ENCODE results near the gene ADGRL4.
"Not testable (repeated sequence)": the region's sequence is repeated elsewhere in the genome, so short reads cannot be mapped to it uniquely, and the experiment has no call there.

ADGRL4 gene

DNA sequence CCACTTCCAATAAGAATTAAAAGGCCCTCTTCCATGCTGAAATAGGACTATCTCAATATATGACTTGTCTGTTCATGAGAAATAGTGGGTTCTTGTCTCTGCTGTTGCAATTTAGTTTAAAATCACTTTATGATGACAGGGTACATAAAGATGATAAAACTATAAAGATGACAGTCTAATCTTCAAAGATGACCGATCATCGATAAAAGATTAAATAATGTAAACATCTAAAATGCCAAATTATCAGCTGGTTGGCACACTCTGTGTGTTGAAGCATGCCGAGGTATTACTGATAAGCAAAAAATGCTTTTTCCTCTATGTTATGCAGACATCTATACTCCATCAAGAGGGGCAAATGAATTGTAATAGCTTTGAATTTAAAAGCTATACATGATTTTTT, 89.5 kb downstream of the ADGRL4 start:
- DNase-seq = no peak

DNA sequence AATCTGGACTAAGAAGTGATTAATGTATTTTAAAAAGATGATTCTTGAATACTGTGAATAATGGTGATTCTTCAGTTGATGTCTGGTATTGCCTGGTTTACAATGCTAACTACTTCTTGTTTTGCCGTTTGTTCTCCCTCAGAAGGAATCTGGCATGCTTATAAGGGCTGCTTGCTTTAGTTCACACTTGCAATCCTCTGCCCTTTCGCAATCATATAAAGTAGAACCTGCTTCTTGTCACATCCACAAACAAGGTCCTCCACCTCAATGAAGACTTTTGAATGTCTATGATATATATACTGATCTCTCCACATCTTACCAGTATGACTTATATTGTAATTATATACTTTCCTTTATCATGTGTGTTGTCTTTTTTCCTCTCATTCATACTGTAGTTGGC, 92.6 kb downstream of the ADGRL4 start:
- DNase-seq = no peak

DNA sequence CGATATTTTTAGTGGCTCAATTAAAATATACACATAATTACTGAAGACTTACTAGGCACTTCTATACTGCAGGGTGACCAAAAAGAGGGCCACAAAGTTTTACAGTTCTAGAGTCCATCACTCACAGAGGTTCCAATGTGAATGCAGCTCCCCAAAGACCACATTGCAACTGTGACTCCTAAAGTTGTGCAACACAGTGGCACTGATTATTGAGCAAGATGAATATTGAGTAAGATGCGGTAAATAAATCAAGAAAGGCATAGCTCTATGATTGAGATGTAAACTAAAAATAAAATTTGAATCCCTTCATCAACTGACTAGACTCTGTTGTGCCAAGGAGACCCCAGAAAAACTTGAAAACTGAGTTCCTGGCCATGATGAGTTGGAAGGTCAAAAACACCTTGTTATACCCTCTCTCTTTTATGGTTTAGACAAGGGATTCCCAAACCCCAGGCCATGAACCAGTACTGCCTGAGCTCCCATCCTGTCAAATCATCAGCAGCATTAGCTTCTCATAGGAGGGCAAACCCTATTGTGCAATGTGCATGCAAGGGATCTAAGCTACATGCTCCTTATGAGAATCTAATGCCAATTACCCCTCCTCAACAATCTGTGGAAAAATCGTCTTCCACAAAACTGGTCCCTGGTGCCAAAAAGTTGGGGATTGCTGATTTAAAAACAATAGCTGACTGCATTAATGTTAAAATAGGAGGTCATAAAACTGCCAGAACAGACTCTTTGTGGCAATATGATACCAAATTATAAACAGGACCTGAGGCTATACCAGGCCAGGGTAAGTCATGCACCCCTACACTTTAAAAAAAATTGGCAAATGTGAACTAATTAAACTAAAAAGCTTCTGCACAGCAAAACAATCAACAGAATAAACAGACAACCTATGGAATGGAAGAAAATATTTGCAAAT, 94.3 kb downstream of the ADGRL4 start:
- no peak for DNase-seq

DNA sequence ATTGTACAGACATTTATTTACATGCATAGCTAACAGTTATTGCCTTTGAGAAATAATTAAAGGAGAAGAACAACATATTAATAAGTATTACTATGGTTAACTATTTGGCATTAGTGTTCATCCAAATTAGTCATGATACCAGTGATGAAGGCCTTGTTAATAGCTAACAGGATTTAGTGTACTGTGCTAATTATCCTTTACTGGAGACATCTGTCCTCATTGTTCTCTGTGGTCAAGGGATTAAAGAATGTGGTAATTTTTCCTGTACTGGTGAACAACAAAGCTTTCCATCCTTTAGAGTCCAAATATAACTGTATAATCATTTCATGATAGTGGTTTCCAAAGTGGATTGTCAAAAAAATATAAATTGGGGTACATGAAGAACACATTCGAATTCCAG, 103.9 kb downstream of the ADGRL4 start:
- no peak for DNase-seq

DNA sequence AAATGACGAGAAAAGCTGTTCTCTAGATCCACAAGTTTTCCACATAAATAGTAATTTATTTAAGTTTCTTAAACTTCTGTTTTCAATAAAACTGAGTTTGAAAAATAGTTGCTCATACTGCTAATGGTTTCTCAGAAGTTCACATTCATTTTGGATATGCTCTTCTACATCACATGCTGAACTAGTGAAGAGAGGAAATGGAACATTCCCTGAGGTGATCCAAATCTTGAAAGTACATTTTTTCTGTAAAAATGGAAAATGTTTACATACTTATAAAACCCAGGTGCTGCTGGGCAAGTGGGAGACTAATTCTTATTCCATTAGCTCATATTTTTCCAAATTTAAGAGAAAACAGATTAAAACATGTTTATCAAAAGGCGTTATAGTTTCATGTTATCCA, 111.7 kb downstream of the ADGRL4 start:
- no peak for DNase-seq

DNA sequence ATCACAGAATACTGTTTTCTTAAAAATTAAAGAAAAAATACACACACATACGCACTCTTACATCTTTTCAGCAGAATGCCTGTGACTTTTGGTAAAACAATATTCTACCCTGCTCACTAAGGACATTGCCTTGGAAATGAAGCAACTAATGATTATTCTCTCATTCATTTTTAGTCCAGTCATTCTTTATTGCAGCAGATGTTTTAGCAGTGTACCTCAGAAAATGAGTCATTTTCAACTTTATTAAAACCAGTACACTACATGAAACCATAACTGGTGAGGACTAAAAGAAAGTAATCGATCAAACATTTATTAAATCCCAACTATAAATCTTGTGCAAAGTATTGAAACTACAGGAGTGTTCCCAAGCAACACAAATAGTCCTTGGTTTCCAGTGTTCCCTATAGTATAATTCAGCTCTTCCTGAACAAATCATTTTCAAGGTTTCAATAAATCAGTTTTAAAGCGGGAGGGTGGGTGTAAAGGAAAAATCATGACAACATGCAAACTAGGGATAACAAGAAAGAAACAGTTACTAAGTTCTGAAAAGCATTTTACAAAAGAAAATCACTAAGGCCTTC, 114.2 kb downstream of the ADGRL4 start:
- no peak for DNase-seq

DNA sequence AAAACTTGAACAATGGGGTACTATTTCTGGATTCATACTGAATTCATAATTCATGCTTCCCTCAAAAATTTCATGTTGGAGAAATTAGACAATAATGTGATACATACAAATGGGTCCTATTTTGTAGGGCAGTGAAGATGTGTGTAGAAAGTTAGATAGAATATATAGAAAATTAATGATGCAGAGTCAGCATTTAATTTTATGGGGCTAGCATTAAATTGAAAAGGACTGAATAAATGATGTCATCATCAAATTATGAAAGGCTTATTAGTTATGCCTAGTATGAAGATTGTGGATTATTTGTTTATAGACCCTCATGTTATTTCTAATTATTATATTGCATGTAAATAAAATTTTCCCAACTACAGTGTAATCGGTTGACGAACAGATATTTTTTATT, 119.1 kb downstream of the ADGRL4 start:
- no peak for DNase-seq

DNA sequence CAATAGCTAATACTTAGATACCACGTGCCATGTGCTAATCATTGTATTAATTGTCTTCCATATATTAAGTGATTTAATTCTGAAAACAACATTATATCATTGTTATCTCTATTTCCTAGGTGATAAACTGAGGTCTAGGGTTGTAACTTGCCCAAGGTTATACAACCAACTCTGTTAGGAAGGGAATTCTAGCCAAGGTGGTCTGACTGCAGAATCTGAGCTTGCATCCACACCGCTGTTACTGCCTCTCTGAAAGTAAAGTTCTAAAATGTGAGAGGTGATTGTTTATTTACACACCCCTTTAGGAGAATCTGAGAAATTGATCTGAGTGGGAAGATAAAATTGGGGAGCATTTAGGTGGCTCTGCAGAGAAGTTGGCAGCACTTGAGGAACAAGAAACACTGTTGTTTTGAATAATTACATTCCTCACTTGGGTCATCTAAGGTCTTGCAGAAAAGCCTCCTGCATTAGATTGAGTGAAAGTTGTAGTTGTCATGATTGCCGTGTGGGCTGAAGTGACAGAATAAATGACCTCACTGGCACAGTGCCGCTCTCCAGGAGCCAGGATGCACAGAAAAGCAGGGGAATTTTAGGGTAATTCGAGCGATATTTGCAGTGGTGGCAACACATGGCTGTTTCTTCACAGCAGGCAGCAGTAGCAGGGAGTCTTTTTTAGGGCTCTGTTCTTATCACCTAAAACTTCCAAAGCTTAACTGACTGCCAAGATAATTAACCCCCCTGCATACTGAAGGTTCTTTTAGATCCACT, 121.7 kb downstream of the ADGRL4 start:
- DNase-seq = no peak

DNA sequence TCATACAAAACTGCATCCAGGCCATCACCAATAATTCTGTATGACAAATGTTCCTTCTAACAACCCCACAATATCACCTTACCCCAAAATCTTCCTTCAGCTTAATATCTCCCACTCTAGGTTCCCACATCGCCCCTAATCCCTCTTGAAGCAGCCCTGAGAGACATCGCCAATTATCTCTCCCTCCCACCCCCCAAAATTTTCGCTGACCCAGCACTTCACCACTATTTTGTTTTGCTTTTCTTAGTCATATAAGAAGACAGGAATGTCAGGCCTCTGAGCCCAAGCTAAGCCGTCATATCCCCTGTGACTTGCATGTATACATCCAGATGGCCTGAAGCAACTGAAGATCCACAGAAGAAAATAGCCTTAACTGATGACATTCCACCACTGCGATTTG, 126.3 kb downstream of the ADGRL4 start:
- no peak for DNase-seq

DNA sequence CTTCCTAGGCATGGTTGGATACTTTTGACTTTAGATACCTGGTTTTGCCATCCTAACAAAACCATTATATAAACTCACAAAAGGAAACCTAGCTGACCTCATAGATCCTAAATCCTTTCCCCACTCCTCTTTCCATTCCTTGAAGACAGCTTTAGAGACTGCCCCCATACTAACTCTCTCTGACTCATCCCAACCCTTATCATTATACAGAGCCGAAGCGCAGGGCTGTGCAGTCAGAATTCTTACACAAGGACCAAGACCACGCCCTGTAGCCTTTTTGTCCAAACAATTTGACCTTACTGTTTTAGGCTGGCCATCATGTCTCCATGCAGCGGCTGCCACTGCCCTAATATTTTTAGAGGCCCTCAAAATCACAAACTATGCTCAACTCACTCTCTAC, 130.5 kb downstream of the ADGRL4 start:
- DNase-seq = not testable (repeated sequence)

DNA sequence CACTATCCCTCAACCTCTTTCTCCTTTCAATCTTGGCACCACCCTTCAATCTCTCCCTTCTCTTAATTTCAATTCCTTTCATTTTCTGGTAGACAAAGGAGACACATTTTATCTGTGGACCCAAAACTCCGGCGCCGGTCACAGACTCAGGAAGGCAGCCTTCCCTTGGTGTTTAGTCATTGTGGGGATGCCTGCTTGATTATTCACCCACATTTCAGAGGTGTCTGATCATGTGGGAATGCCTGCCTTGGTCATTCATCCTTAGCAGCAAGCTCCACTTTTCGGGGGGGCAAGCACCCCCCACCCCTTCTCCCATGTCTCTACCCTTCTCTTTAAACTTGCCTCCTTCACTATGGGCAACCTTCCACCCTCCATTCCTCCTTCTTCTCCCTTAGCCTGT, 133.7 kb downstream of the ADGRL4 start:
- not testable (repeated sequence) for DNase-seq

DNA sequence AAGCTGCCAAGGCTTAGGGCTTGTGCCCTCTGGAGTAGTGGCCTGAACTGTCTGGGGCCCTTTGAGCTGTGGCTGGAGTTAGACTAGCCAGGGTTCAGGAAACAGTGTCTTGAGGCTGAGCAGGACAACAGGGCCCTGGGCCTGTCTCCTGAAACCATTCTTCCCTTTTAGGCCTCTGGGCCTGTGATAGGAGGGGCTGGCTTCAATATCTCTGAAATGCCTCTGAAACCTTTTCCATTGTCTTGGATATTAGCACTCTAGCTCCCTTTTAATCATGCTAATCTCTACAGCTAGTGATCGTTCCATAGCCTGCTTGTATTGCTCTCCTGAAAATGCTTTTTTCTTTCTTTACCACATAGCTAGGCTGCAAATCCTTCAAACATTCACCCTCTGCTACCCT, 135.3 kb downstream of the ADGRL4 start:
- DNase-seq = no peak

DNA sequence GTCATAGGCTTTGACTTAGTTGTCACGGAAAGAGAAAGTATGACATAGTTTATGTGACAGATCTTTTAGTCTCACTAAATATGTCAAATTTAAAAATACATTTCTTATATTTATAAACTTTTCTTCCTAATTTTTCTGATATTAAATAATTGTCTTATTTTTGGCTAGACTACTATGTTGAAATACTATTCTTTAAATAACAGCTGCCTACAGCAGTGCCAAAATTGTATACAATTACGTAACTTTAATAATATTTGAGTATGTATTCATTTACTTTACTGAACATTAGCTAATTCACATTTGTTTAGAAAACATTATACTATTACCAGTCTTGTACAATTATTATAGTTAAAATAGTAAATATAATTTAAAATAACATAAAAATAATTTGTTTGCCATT, 137.4 kb downstream of the ADGRL4 start:
- DNase-seq = no peak

DNA sequence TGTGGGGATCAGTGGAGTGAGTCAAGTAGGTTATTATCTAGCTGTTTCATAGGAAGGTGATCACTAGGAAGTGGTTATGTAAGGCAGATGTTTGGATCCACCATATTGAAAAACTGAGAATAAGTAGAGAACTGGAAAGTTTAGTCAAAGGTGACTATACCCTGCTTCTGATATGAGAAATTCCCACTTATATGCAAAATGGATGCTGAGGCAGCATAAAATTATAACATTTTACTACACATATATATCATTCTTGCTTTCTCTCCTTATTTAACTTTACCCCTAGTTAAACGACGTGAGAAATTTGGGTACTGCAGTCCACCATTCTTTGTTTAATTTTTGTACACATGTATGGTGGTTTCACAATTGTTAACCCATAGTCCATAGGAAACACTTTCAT, 142.4 kb downstream of the ADGRL4 start:
- no peak for DNase-seq

DNA sequence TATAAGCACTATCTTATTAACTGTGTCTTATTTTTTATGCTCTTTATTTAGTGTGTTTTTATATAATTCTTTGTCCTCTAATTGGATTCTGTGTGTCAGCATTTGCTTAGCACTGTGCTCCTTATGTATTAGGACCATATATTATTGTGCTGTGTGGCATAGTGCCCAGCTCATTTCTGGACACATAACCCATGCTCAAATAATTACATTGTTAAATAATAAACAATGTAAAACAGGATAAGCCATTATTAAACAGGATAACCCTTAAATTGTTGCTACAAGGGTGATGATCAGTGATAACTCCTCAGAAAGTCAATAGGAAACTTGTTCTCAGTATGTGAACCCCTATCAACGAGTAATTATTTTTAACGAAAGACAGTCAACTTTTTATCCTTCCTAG, 150.4 kb downstream of the ADGRL4 start:
- no peak for DNase-seq

DNA sequence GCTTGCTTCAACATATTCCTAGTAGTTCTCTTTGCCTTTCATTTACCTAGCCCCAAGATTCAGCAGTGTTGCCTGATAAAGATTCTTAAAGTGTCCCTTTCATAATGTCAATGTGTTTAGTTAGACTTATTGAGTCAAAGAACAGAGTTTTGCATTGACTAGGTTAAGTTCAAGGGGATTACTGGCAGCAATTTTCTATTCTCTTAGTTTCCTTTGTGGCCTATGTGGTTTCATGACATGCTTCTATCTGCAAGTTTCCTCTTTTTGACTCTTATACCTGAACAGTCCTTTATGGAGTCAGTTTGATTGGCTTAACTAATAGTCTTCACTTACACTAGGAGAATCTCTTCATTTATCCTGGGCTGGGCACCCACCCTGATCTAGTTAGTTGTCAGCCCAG, 151.3 kb downstream of the ADGRL4 start:
- no peak for DNase-seq

DNA sequence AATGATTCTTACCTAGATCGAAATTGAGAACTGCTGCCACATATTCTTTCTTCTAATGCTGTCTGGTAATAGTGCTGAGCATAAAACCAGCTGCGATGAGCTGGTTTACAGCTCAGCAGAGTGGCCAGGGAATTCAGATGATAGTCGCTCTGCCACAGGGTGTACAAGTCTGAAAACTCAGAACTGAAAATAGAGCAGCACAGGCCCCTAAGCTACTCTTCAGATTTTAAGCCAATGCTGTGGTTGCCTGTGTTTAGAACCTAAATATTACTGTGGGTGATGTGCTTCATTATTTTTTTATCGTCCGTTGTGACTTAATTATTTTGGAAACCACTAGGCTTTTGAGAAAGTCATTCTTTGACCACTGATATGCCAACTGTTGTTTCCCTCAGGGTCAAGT, 152.0 kb downstream of the ADGRL4 start:
- no peak for DNase-seq

DNA sequence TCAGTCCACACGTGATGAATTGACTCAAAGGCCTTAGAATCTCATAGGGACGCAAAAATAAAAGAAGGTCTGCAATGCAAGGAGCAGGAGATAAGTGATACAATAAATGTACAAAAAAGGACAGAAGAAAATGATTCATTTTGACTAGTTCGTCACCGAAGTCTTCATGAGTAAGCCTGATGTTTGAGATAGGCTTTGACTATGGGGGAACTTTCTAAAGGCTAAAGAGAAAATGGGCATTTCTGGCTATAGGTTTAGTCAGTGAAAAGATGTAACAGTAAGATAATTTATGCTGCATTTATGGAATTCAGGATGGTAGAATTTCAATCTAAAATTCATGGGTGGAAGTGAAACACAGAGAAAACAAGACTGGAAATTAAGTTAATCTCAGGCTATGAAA, 163.0 kb downstream of the ADGRL4 start:
- no peak for DNase-seq

DNA sequence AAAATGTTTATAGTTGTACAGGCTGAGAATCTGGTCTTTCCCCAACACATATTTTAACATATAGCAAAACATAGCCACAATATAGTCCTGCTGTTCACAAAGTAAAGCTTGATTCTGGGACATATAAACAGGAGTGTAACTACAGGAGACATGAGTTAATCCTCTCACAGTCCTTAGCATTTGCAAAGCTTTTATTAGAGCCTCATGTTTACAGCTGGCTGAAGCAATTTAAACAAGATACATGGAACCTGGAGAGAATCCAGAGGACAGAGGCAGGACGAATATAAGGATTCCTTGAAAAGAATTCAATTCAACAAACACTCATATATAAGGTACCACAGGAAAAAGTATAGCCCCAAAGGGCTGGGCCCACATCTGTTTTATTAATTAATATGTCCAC, 163.4 kb downstream of the ADGRL4 start:
- no peak for DNase-seq

DNA sequence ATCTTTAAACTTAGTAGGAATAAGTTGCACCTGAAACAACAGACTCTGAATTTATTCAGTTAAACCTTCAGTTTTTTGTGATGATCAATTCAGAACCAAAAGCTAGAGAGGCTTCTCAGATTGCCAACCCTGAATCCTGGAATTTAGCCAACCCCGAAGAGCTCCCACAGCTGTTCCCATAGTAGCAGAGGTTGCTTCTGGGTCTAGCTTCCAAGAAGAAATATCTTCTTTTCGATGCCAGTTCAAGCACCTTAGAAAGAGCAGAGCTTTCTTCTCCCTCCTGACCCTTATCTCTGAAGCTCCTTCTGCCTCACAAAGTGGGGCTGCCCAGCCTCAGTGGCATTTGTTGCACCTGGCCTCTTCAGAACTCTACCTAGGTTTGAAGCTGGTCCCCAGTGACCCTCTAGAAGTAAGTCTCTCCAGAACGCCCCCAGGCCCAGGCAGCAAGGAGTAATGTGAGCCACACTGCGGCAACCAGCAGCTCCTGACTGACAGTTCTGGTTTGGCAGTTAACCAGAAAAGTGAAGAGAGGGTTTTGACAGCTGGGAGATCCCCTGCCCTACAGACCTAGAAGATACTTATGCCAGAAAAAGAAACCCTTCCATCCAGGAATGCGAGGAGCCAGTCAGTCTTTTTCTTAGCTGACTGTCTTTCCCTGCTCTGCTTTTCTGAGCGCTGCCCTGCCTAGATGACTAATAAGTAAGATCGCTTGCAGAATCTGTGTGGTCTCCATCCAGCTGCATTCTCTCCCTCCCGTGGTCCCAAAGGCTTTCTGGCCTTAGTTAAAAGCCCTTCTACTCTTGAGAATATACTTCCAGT, 165.9 kb downstream of the ADGRL4 start:
- no peak for DNase-seq

All from activated CD4-positive, alpha-beta T cell treated with anti-CD3 and anti-CD28 coated beads, Interleukin-2, Interleukin-6, amounts not matched to agents 100 ng/mL and 50 ng/mL, durations not matched to agents 16 hours and 8 hours (primary cell).